Natural killer cell treated with Interleukin-12 subunit alpha and Interleukin-12 subunit beta and Interleukin-15 and Interleukin-18, amount 100 ng/mL, for 72 hours (primary cell): ENCODE measurements around the gene RALBP1. TPM values are rescaled to one million over a fixed set of nuclear protein-coding genes. Genes with fewer than 3 reads are reported as not detected.
"Not testable (repeated sequence)": the region's sequence is repeated elsewhere in the genome, so short reads cannot be mapped to it uniquely, and the experiment has no call there.

Experiments used
- ATAC-seq, 2 donors: fragments of 150-1000 bp; cut with Tn5 transposase in 1 of 2; sonication (Bioruptor Pico), chemical (Tn5 transposase) in 1 of 2; 2 replicates each; pipeline ENCODE4 v1.10.0; 2021
- DNase-seq: peaks from one replicate; pipeline ENCODE4 v3.0.0; 2022; ENCODE audit warnings: low spot score
- H3K27ac Mint-ChIP-seq, 2 donors: 1 replicate in 1 of 2; 2 replicates in 1 of 2; pipeline ENCODE4 v1.8.0; 2022; ENCODE audit warnings: mixed read lengths in 2 of 2, mild to moderate bottlenecking in 1 of 2, moderate library complexity in 1 of 2
- H3K27me3 Mint-ChIP-seq, 2 donors: 1 replicate in 1 of 2; 2 replicates in 1 of 2; pipeline ENCODE4 v1.8.0; 2022; ENCODE audit warnings: mixed read lengths in 2 of 2
- H3K36me3 Mint-ChIP-seq: one replicate; pipeline ENCODE4 v1.8.0; 2022; ENCODE audit warnings: mixed read lengths
- H3K4me1 Mint-ChIP-seq, 2 donors: 1 replicate in 1 of 2; 2 replicates in 1 of 2; pipeline ENCODE4 v1.8.0; 2022; ENCODE audit warnings: low read depth in 2 of 2, mixed read lengths in 2 of 2, mild to moderate bottlenecking in 1 of 2
- H3K4me3 Mint-ChIP-seq: one replicate; pipeline ENCODE4 v1.8.0; 2022; ENCODE audit warnings: mixed read lengths
- H3K9me3 Mint-ChIP-seq: 2 replicates; pipeline ENCODE4 v1.8.0; 2022; ENCODE audit warnings: mixed read lengths
- total RNA-seq, 2 donors: library from RNA; stranded (reverse); gene quantifications; one replicate each; pipeline ENCODE4 v1.2.3, GENCODE V29; 2022

The RALBP1 gene
- total RNA-seq, 2 donors from 2014 or later = 51.0 to 64.3 TPM

DNA sequence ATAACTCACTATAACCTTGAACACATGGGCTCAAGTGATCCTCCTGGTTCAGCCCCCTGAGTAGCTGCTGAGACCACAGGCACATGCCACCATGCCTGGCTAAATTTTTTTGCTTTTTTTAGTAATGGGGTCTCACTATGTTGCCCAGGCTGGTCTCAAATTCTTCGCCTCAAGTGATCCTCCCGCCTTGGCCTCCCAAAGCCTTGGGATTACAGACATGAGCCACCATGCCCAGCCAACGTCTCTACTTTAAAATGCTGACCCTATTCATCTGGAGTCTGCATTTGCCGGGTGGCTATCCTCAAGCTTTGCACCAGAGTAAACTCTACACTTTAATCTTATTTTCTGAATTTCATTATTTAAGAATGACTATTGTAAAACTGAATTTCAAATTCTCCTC lies 37.6 kb upstream of the RALBP1 start:
- Mint-ChIP-seq H3K4me3 (no peak overlapping the region), H3K27ac (no peak overlapping the region), H3K36me3 (no peaks in the 10 kb centered on the region), H3K9me3 (no peaks in the 10 kb centered on the region), H3K27me3 (peaks cover 3 to 13% of the 10 kb centered on the region in 2 donors), H3K4me1 (peaks cover 12% of the 10 kb centered on the region in 2 donors)
- no peak for ATAC-seq
- DNase-seq = no peak

DNA sequence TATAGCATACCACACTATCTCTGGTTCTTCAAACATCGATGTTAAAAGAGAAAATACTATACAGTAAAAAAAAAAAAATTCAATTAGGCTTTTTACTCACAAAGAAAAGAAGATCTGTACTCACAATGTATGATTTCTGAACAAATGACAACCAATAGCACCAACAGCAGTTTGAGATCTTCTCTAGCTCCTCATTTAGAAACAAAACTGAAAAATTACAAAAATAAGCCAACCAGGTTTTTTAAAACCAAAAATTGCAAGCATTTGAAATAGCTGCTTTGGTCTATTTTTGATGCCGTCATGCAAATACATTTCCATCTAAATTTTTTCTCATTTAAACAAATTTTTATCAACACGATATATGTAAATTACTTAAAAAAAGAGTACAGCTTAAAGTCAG lies 34.3 kb upstream of the RALBP1 start:
- H3K27ac Mint-ChIP-seq = no peak overlapping the region
- H3K27me3 Mint-ChIP-seq = peaks cover 7 to 18% of the 10 kb centered on the region in 2 donors
- H3K9me3 Mint-ChIP-seq = no peaks in the 10 kb centered on the region
- H3K36me3 Mint-ChIP-seq = no peaks in the 10 kb centered on the region
- H3K4me1 Mint-ChIP-seq = no peaks in the 10 kb centered on the region
- H3K4me3 Mint-ChIP-seq = no peak overlapping the region
- DNase-seq = no peak
- no peak for ATAC-seq

DNA sequence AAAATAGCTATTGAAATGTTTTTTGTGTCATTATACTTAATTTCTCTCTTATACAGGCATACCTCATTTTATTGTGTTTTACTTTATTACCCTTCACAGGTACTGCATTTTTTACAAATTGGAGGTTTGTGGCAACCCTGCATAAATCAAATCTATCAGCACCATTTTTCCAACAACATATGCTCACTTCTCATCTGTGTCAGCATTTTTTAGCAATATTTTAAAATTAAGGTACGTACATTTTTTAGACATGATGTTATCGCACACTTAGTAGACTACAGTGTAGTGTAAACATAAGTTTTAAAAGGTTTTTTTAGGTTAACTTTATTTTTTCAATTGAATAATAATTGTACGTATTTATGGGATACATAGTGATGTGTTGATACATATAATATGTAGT lies 30.8 kb upstream of the RALBP1 start:
- H3K27ac Mint-ChIP-seq = no peak overlapping the region
- H3K4me1 Mint-ChIP-seq = no peaks in the 10 kb centered on the region
- no peaks in the 10 kb centered on the region for H3K36me3 Mint-ChIP-seq
- H3K4me3 Mint-ChIP-seq = no peak overlapping the region
- DNase-seq (no peak), ATAC-seq (no peak)
- peaks cover 13 to 32% of the 10 kb centered on the region in 2 donors for H3K27me3 Mint-ChIP-seq
- no peaks in the 10 kb centered on the region for H3K9me3 Mint-ChIP-seq

DNA sequence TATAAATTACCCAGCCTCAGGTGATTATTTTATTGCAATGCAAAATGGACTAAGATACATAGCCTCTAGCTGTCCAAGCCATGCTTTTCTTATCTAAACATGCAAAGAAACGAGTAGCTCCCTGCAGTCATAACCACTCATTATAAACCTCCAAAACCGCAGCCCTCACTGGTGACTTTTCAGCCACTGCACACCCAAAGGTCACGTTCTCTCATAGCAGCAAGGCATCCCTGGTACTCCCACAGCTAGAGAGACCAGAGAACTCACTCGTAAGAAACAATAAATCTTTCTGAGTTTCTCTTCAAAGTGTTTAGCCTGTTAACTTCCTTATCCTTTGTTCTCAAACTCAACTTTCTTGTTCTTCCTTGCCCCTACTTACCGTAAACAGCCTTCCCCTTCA lies 28.5 kb upstream of the RALBP1 start:
- no peak overlapping the region for H3K4me3 Mint-ChIP-seq
- no peaks in the 10 kb centered on the region for H3K4me1 Mint-ChIP-seq
- DNase-seq (no peak), ATAC-seq (no peak)
- H3K9me3 Mint-ChIP-seq = no peaks in the 10 kb centered on the region
- H3K36me3 Mint-ChIP-seq = no peaks in the 10 kb centered on the region
- H3K27ac Mint-ChIP-seq = no peak overlapping the region
- peaks cover 21 to 34% of the 10 kb centered on the region in 2 donors for H3K27me3 Mint-ChIP-seq

DNA sequence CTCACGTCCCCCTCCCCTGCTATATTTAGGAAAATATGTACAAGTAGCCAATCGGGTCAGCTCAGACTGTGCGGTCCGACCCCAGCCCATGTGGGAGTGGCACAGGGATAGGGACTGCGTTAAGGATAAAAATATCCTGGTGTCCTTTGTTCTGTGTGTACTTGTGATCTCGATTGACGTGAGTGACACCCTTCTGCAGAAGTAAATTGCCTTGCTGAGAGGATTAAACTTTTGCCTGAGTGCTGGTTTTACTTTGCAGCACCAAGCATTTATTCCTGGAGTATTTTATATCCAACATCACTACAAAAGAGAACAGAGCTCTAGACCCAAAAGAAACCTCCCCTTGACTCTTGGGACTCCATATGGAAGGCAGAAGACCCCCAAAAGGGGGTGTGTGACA lies 28.0 kb upstream of the RALBP1 start:
- Mint-ChIP-seq H3K27me3 (peaks cover 21 to 32% of the 10 kb centered on the region in 2 donors), H3K27ac (no peak overlapping the region), H3K36me3 (no peaks in the 10 kb centered on the region), H3K4me3 (no peak overlapping the region), H3K4me1 (no peaks in the 10 kb centered on the region), H3K9me3 (no peaks in the 10 kb centered on the region)
- no peak for ATAC-seq
- DNase-seq = no peak

DNA sequence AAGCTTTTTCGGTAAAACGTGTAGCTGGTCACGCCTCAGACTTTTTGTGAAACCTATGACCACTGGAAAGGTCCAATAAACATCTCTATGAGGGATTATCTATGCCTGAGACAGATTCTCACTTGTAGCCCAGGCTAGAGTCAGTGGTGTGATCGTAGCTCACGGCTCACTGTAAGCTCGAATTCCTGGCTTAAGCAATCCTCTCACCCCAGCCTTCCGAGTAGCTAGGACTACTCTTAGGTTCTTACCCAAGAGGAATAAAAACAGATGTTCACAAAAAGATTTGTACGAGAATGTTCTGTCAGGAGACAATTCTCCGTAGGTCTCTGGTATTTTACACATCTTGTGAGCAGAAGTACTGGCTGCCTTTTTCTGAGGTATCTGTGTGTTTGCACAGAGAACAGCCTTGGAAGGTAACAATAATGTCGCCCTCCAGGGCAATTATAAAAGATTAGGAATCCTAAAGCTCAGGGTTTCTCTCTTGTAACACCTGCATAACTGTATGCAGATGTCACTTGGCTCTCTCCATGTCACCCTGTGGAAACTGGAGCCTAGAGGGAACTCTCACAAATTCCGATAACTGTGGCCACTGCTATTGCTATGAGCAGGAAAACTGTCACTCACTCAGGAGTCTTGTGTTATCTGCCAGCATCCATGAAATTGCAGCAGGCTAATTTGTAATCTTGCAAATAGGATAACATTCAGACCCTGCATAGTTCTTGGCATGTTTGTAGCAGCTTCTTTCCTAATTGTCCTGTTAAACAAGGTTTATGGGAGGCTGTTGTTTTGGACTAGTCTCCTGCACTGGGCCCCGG lies 25.5 kb upstream of the RALBP1 start:
- Mint-ChIP-seq H3K4me3 (no peak overlapping the region), H3K36me3 (no peaks in the 10 kb centered on the region)

DNA sequence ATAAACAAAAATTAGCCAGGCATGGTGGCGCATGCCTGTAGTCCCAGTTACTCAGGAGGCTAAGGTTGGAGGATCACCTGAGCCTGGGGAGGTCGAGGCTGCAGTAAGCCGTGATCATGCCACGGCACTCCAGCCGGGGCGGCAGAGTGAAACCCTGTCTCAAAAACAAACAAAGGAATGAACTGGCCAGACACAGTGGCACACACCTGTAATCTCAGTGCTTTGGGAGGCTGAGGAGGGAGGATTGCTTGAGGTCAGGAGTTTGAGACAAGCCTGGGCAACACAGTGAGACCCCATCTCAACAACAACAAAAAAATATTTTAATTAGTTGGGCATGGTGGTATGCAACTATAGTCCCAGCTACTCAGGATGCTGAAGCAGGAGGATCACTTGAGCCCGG lies 24.4 kb upstream of the RALBP1 start:
- peak; percentile 37 for DNase-seq
- not testable (repeated sequence) for H3K4me3 Mint-ChIP-seq, H3K36me3 Mint-ChIP-seq, H3K27ac Mint-ChIP-seq, H3K9me3 Mint-ChIP-seq, H3K4me1 Mint-ChIP-seq, ATAC-seq
- peaks cover 20 to 30% of the 10 kb centered on the region in 2 donors for H3K27me3 Mint-ChIP-seq

More for the DNA sequence above, 25.5 kb upstream of the RALBP1 start:
- Mint-ChIP-seq H3K9me3 (no peaks in the 10 kb centered on the region), H3K4me1 (no peaks in the 10 kb centered on the region), H3K27me3 (peaks cover 27 to 38% of the 10 kb centered on the region in 2 donors), H3K27ac (no peak overlapping the region)
- no peak for ATAC-seq
- no peak for DNase-seq

DNA sequence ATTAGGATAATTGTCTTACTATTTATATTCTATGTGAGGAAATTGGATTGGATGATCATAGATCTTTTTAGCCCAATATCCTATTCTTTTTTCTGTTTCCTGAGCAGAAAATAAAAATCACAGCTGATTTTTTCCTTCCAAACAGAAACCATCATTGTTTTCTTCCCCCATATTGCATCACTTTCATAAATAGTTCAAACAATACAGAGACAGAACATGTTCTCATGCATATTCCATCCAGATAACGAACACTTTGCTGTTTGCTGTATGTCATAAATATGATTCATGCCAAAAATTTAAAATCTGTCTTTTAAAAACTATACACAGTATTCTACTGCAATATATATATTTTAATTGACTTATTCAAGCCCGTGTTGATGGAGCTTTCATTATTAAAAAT lies 22.0 kb upstream of the RALBP1 start:
- ATAC-seq (no peak), DNase-seq (no peak)
- Mint-ChIP-seq H3K27ac (no peak overlapping the region), H3K4me1 (no peaks in the 10 kb centered on the region), H3K27me3 (peaks cover 20 to 27% of the 10 kb centered on the region in 2 donors), H3K4me3 (no peak overlapping the region), H3K9me3 (peaks cover 9% of the 10 kb centered on the region), H3K36me3 (peaks cover 15% of the 10 kb centered on the region)

DNA sequence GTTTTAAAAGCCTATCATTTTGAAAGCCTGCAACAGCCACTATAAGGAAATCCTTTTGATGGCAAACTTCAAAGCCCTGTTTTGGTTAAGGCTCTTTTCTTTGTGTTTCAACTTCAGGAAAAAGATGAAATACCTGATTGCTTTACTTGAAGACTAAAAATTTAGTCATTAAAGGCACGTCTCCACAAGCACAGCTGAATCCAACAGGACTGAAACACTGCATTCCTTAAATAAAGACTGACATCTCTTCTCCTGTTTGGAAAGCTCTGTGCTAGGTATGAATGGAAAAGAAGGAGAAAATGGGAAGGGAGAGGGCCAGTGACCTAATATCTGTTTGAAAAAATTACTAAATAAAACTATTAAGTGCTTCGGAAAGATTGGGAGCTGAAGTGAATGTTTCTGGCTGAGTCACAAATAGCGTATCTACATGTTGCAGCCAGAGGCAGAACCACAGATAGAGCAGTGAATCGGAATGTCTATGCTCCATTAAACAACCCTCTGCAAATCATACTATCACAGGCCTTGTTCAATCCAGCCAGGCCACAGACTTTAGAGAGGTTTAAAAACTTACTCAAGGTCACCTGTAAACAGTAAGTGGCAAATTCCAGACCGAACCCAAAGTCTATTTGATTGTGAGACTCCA lies 21.1 kb upstream of the RALBP1 start:
- DNase-seq = no peak
- Mint-ChIP-seq H3K27me3 (peaks cover 23 to 32% of the 10 kb centered on the region in 2 donors), H3K36me3 (peaks cover 15% of the 10 kb centered on the region), H3K4me3 (no peak overlapping the region), H3K27ac (no peak overlapping the region), H3K4me1 (no peaks in the 10 kb centered on the region), H3K9me3 (peaks cover 9% of the 10 kb centered on the region)
- no peak for ATAC-seq

DNA sequence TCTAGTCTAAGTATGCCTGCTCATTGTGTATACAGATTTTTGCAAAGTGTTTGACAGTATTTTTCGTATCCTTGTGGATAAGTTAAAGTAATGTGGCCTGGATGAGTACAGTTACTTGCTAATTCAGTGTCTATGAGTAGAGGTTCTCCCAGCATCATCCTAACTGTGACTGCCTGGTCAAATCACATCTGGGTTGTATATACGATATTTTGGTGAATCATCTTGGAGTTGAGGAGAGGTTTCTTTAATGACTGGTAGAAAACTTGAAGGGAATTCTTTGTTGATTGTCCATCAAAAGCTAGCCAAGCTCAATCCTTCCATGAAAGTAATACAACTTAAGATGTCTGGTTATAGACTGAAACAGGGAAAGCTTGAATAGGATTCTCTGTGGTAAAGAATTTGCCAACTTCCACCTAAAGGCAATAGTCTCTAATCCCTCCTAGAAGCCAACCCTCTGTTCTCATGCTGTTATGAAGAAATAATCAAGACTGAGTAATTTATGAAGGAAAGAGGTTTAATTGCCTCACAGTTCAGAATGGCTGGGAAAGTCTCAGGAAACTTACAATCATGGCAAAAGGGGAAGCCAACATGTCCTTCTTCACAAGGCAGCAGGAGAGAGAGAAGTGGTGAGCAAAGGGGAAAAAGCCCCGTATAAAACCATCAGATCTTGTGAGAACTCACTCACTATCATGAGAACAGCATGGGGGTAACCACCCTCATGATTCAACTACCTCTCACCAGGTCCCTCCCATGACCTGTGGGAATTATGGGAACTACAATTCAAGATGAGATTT lies 19.4 kb upstream of the RALBP1 start:
- Mint-ChIP-seq H3K9me3 (peaks cover 9% of the 10 kb centered on the region), H3K4me1 (no peaks in the 10 kb centered on the region), H3K27ac (no peak overlapping the region), H3K36me3 (peaks cover 15% of the 10 kb centered on the region), H3K27me3 (peaks cover 20 to 25% of the 10 kb centered on the region in 2 donors), H3K4me3 (no peak overlapping the region)
- ATAC-seq (no peak), DNase-seq (no peak)

DNA sequence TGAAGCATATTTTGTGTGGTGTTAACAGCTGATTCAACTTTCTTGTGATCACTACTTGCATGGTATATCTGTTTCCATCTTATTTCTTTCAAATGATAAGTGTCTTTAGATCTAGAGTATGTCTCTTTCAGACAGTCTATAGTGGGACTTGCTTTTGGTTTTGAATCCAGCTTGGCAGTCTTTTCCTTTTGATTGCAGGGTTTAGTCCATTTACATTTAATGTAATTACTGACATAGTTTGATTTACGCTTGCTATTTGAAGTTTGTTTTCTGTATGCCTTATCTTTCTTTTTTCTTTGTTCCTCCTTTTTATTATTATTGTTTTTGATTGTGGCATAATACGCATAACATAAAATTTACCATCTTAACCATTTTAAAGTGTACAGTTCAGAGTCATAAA lies 9.2 kb upstream of the RALBP1 start:
- H3K27ac Mint-ChIP-seq = no peak overlapping the region
- no peak for DNase-seq
- H3K9me3 Mint-ChIP-seq = no peaks in the 10 kb centered on the region
- peaks cover 9% of the 10 kb centered on the region for H3K36me3 Mint-ChIP-seq
- H3K27me3 Mint-ChIP-seq = peaks cover 15% of the 10 kb centered on the region in 2 donors
- peaks cover 0 to 4% of the 10 kb centered on the region in 2 donors for H3K4me1 Mint-ChIP-seq
- ATAC-seq = no peak
- no peak overlapping the region for H3K4me3 Mint-ChIP-seq

DNA sequence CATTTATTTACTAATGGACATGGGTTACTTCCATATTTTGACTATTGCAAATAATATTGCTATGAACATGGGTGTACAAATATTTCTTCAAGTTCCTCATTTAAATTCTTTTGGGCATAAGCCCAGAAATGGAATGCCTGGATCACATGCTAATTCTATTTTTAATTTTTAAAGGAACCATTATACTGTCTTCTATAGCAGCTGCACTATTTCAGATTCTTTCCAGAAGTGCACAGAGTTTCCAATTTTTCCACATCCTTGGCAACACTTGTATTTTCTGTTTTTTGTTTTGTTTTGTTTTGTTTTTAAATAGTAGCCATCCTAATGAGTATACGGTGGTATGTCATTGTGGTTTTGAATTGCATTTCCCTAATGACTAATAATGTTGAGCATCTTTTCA lies 8.5 kb upstream of the RALBP1 start:
- no peak overlapping the region for H3K4me3 Mint-ChIP-seq
- H3K4me1 Mint-ChIP-seq = peaks cover 0 to 4% of the 10 kb centered on the region in 2 donors
- no peak overlapping the region for H3K27ac Mint-ChIP-seq
- H3K27me3 Mint-ChIP-seq = peaks cover 12 to 14% of the 10 kb centered on the region in 2 donors
- H3K9me3 Mint-ChIP-seq = no peaks in the 10 kb centered on the region
- ATAC-seq (no peak), DNase-seq (no peak)
- peaks cover 9% of the 10 kb centered on the region for H3K36me3 Mint-ChIP-seq

DNA sequence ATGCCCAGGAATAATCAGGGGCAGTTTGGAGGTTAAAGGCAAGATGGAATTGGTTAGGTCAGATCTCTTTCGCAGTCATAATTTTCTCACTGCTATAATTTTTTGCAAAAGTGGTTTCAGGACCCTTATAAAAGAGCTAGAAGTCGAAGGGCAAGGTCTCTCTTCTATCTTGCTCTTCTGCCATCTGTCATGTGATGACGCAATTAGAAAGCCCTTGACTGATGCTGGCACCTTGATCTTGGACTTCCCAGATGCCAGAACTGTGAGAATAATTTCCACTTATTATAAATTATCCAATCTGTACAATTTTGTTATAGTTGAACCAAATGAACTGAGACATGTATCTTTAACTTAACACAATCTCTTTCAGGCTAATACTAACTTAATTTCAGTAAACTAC lies 6.3 kb upstream of the RALBP1 start:
- no peak overlapping the region for H3K27ac Mint-ChIP-seq
- no peak for DNase-seq

DNA sequence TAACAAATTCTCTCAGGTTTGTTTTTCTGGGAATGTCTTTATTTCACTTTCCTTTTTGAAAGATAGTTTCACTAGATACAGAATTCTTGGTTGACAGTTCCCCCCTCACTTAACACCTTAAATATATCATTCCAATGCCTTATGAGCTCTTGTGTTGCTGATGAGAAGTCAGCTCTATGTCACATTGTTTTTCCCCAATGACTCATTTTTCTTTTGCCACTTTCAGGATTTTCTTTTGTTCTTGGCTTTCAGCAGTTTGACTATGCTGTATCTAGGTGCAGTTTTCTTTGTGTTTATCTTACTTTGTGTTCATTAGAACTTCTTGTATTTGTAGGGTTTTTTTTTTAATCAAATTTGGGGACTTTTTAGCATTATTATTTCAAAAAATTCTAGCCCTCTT lies 5.6 kb upstream of the RALBP1 start:
- H3K27me3 Mint-ChIP-seq = peaks cover 14 to 24% of the 10 kb centered on the region in 2 donors
- H3K36me3 Mint-ChIP-seq = peaks cover 9% of the 10 kb centered on the region
- peaks cover 0 to 9% of the 10 kb centered on the region in 2 donors for H3K4me1 Mint-ChIP-seq
- H3K4me3 Mint-ChIP-seq = no peak overlapping the region
- no peaks in the 10 kb centered on the region for H3K9me3 Mint-ChIP-seq
- ATAC-seq = no peak
- no peak overlapping the region for H3K27ac Mint-ChIP-seq
- no peak for DNase-seq

More for the DNA sequence above, 6.3 kb upstream of the RALBP1 start:
- Mint-ChIP-seq H3K27me3 (peaks cover 14 to 23% of the 10 kb centered on the region in 2 donors), H3K4me3 (no peak overlapping the region), H3K4me1 (peaks cover 0 to 6% of the 10 kb centered on the region in 2 donors), H3K9me3 (no peaks in the 10 kb centered on the region), H3K36me3 (peaks cover 9% of the 10 kb centered on the region)
- ATAC-seq = no peak
